ENCODE results near the gene BTBD19.
"Not testable (repeated sequence)": the region's sequence is repeated elsewhere in the genome, so short reads cannot be mapped to it uniquely, and the experiment has no call there.

The BTBD19 gene

DNA sequence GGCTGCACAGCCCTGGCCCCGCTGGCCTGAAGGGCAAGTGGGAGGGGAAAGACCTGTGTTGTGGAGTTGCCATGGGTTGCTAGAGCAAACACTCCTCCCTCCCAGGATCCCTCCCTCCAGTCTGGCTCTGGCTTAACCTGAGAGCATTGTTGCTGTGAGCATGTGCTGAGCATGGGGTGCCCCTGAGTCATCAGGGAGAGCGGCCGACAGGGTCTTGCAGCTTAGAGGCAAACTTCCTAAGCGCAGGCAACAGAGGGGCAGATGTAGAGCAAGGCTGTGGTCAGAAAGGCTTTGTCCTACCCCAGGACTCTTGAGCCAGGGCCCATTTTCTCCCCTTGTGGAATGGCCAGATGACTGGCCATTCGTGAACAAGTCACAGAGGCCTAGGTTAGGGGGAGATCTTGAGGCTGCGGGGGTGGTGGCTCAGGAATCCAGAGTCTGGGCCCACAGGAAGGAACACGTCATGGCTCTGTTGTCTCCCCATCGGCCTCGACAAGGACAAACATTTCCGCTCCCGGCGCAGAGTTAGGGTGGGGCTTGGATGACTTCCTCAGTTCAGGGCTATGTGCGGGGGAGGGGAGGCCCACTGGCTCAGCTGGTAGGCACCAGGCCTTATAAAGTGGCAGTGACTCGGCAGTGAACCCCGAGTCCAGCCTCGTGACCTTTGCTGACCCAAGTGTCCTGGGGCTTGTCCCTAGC, 810 bp upstream of the BTBD19 start:
- DNase-seq (ENCODE audit: low read depth in 2 of 3, low spot score in 1 of 3): peak; percentile 84 to 88 (median 87)

DNA sequence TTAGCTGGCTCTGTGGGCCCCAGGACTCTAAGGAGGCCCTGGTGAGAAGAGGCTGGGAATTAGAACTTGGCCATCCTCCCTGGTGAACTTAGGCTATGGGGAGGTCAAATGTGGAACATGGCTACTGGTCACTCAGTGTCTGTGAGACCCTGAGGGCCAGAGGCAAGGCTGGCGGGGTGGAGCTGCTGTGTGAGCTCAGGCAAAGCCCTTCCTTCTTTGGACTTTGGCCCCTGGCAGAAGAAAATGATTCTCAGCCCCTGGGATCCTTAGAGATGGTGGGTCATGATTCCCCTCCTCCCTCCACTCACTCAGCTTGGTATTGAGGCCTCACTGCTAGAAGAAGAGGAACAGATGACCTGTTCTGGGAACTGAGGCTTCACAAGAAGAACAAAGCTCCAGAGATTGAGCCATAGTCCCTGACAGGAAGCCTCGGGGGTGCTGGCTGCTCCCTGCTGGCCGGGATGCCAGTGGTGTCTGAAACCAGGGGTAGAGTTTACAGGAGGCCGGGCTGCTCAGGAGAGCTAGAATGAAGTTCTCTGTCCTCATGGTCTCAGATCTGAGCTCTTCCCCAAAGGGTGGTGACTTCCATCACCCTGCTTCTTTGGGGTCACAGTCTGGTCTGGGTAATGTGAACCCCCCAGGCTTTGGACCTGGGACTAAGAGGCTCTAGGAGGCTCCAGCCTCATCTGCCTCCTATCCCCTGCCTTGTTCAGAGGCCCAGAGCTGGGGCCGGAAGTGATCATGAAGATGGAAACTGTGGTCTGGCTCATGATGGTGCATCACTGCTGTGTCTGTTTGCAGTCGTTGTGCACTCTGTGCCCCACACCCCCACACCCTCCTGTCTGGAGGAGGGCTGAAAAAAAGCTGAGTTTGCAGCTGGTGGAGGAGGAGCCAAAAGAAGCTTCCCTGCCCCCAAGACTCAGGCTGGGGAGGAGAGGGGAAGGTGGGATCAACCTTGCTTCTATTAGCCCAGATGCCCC, 905 bp downstream of the BTBD19 start:
- DNase-seq (ENCODE audit: low read depth in 2 of 3, low spot score in 1 of 3): peak; percentile 85 to 86 (median 85)

DNA sequence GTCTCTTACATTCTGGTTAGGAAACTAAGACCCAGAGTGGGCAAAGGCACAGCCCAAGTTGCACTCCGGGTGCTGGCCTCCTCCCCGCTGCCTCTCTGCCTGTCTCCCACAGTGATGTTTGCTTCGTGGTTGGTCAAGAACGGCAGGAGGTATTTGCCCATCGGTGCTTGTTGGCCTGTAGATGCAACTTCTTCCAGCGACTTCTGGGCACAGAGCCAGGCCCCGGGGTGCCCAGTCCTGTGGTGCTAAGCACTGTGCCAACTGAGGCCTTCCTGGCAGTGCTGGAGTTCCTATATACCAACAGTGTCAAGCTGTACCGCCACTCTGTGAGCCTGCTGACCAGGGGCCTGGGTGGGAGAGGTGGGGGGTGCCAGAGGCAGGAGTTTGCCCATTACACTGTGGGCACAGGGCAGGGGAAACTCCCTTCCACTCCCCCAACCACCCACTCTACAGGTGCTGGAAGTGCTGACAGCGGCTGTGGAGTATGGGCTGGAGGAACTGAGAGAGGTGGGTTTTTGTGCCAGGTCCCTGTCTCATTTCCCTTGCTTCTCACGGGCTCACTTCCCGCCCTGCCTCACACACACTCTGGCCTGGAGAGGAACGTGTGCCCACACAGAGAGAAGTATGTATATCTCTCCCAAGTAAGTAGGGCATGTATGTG, 1.9 kb downstream of the BTBD19 start:
- no peak for DNase-seq (ENCODE audit: low read depth in 2 of 3, low spot score in 1 of 3)

DNA sequence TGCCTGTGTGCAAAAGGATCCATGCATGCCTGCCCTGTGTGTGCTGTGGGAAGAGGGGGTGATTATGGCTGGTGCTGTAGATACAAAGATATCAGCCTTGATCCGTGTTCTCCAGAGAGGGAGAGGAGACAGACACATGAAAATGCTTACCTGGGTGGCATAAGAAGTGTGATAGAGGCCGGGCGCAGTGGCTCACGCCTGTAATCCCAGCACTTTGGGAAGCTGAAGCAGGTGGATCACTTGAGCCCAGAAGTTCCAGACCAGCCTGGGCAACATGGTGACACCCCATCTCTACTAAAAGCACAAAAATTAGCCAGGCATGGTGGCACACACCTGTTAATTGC, 2.4 kb downstream of the BTBD19 start:
- DNase-seq (ENCODE audit: low read depth in 2 of 3, low spot score in 1 of 3): not testable (repeated sequence)

DNA sequence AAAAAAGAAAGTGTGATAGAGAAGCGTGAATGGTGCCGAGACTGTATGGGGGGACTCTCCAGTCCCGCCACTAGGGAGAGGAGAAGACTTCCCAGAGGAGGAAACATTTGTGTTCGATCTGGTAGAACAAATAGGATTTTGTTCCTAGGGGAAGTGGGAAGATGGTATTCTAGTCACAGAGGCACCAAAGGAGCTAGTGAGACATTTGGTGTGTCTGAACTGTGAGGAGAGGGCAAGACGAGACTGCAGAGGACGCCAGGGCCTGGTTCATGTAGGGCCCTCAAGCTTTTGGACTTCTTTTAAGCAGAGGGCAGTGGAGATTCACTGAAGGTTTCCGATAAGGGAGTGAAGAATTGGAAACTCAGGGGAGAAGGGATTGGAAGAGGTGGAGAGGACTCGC, 2.9 kb downstream of the BTBD19 start:
- no peak for DNase-seq (ENCODE audit: low read depth in 2 of 3, low spot score in 1 of 3)

DNA sequence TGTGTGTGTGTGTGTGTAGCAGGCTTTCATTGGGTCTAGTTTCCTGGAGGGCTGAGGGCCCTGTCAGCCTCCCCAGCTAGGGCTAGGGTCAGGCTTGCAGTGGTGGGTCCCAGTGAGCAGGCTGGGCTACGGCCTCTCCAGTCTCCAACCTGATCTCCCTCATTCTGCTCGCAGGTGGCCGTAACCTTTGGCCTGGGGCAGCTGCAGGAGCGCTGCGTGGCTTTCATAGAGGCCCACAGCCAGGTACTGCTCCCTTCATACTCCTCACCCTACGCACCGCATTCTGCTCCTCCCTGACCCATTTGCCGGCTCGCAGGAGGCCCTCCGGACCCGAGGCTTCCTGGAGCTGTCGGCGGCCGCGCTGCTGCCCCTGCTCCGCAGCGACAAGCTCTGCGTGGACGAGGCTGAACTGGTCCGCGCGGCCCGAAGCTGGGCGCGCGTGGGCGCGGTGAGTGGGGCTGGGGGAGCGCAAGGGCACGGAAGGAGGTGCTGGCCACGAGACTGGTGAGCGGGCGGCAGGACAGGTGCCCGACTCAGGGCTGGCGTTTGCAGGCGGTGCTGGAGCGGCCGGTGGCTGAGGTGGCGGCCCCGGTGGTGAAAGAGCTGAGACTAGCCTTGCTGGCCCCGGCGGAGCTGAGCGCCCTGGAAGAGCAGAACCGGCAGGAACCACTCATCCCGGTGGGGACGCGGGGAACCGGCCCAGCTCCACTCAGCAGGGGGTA, 4.7 kb downstream of the BTBD19 start:
- DNase-seq (ENCODE audit: low read depth in 2 of 3, low spot score in 1 of 3): no peak

- DNase-seq (ENCODE audit: low read depth in 2 of 3, low spot score in 1 of 3): not testable (repeated sequence)
Measured at GRCh38 chr1:44815926-44816325, 7.6 kb downstream of the BTBD19 start.

DNA sequence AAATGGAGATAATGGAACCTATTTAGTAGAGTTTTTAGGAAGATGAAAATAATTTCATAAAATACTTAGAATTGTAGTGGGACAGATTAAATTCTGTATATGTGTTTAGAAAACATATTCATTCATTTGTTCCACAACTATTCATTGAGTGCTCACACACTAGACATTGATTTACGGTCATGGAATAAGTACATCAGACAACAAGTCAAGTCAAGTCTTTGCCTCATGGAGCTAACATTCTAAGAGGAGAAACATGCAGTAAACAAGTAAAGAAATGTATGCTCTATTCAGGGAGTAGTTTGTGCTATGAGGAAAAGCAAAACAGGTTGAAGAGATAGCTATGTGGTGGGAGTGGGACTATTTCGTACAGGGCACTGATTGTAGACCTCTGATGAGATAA, 9.0 kb downstream of the BTBD19 start:
- no peak for DNase-seq (ENCODE audit: low read depth in 2 of 3, low spot score in 1 of 3)

DNA sequence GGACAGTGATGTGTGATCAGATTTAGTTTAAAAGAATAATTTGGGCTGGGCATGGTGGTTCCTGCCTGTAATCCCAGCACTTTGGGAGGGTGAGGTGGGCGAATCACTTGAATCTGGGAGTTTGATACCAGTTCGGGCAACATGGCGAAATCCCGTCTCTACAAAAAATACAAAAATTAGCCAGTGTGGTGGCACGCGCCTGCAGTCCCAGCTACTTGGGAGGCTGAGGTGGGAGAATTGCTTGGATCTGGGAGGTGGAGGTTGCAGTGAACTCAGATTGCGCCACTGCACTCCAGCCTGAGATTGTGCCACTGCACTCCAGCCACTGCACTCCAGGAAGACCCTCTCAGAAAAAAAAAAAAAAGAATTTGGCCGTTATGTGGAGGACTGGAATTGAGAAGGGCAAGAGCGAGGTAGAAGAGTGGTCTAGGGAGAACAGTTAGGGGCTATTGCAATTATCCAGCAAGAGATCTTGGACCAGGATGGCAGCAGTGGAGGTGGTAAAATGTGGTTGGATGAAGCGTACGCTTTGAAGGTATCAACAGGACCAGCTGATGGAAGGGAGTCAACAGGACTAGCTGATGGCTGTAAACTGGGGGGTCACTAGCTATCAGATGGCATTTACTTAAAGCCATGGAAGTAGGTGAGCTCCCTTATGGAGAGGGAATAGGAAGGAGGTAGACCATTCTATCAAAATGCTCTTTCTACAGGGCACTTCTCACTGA, 9.6 kb downstream of the BTBD19 start:
- DNase-seq (ENCODE audit: low read depth in 2 of 3, low spot score in 1 of 3): no peak

DNA sequence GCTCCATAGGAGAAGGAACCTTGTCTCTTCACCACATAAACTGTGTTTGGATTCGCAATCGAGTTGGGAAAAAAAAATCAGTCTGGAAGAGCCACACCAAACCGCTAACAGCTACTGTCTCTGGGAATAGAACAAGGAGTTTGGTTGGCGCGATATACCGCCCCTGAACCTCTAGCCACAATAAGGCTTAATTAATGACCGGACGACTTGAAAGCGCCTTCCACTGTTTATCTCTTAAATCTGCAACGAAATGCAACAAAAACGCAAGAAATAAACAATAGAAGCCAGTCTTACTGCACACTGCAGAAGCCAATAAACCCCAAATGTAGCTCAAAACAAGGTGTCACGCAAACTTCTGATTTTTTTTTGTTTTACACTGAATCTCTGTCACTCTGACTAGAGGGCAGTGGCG, 10.9 kb downstream of the BTBD19 start:
- no peak for DNase-seq (ENCODE audit: low read depth in 2 of 3, low spot score in 1 of 3)

DNA sequence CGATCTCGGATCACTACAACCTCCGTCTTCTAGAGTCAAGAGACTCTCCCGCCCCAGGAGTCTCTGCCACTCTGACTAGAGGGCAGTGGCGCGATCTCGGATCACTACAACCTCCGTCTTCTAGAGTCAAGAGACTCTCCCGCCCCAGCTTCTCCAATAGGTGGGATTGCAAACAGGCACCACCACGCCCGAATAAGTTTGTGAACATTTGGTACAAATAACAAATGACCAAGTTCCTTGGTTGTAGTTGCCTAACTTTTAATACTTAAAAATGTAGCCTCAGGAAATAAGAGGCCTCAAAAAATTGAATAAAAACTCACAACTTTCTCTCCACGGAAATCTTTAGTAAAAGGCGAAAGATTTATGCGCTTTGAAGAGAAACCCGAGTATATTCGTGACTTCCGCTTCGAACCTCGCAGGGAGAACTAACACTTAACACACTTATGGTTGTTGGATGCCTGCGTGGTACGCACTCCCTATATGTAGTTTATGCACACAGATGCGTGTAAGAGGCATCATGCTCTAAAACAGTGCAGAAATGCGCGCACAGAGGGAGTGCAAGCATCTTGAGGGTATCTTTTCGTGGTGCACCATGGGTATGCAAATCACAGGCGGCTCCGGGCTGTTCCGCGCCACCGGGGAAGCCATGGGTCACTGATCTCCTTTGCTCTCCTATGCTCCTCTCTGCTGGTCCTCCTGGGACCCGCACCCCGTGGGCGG, 11.4 kb downstream of the BTBD19 start:
- peak; percentile 80 to 90 (median 84) for DNase-seq (ENCODE audit: low read depth in 2 of 3, low spot score in 1 of 3)

GRCh38 chr1:44820328-44821239, 12.3 kb downstream of the BTBD19 start:
- no peak for DNase-seq (ENCODE audit: low read depth in 2 of 3, low spot score in 1 of 3)

- no peak for DNase-seq (ENCODE audit: low read depth in 2 of 3, low spot score in 1 of 3)
Measured at GRCh38 chr1:44821240-44821715, 13.0 kb downstream of the BTBD19 start.

- DNase-seq (ENCODE audit: low read depth in 2 of 3, low spot score in 1 of 3): no peak
Measured at GRCh38 chr1:44822131-44822701, 13.9 kb downstream of the BTBD19 start.

DNA sequence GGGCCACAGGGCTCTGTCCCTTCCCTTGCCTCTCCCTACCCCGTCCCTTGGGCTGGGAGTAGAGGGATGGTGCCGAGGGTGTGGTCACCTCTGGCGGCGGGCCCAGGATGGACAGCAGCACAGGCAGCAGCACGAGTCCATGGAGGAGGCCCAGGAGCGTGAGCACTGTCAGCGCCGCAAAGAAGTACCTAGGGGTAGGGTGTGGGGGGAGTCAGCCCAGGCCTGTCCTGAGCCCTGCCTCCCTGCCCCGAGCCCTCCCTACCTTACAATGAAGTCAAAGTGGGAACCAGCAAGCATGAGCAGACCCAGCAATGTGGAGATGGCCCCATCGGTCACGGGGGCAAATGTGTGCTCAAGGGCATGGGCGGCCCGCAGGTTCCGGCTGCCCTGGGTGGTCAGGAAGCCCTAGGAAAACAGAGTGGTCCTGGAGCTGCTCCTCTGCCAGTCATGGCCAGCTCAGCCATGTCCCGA, 14.7 kb downstream of the BTBD19 start:
- no peak for DNase-seq (ENCODE audit: low read depth in 2 of 3, low spot score in 1 of 3)

GRCh38 chr1:44824392-44824791, 16.1 kb downstream of the BTBD19 start:
- DNase-seq (ENCODE audit: low read depth in 2 of 3, low spot score in 1 of 3): not testable (repeated sequence)

- DNase-seq (ENCODE audit: low read depth in 2 of 3, low spot score in 1 of 3): no peak
Measured at GRCh38 chr1:44826375-44827196, 18.3 kb downstream of the BTBD19 start.

Measured in stimulated activated CD4-positive, alpha-beta T cell treated with anti-CD3 and anti-CD28 coated beads, Interleukin-12 subunit alpha, Interleukin-12 subunit beta, amount 100 ng/mL, for 48 hours (primary cell).